GM12865 (cell line): ENCODE results near the gene TBC1D3B.
"Not testable (repeated sequence)": the region's sequence is repeated elsewhere in the genome, so short reads cannot be mapped to it uniquely, and the experiment has no call there.

Experiments used
- DNase-seq: peaks from one replicate; pipeline ENCODE4 v3.0.0; 2010; ENCODE audit warnings: low read depth
- H3K4me3 ChIP-seq: 2 replicates; pipeline ENCODE4 v1.5.1; 2011; ENCODE audit warnings: mild to moderate bottlenecking, low read depth, low read length, control low read depth
- TF ChIP-seq, protein P1 (sequence below): IDR thresholded peaks from 2 replicates; pipeline ENCODE4 v1.5.1; 2011; ENCODE audit warnings: low read length, control low read depth, low read depth, inconsistent platforms; ENCODE audit not compliant: insufficient read depth; ENCODE audit errors: missing control alignments

The TBC1D3B gene

DNA sequence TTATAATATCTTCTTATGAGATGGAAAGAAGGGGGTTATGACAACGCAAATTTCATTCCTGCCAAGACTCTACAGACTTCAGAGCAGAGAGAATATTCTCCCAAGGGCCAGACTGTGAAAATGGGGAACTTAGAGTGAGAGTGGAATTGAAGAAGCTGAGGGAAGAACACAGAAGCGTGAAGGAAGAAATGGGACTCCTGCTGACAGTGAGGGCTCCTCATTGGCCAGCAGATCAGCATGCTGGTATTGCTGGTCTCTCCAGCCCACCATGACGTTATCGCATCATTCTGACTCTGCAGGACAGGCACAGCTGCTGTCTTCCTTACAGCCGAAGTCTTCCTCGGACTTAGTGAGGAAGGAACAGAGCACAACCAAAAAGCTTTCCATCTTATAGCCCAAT is 48.5 kb downstream of the TBC1D3B start:
- DNase-seq = no peak
- no peak overlapping the region for H3K4me3 ChIP-seq
- TF ChIP-seq, protein P1, sequence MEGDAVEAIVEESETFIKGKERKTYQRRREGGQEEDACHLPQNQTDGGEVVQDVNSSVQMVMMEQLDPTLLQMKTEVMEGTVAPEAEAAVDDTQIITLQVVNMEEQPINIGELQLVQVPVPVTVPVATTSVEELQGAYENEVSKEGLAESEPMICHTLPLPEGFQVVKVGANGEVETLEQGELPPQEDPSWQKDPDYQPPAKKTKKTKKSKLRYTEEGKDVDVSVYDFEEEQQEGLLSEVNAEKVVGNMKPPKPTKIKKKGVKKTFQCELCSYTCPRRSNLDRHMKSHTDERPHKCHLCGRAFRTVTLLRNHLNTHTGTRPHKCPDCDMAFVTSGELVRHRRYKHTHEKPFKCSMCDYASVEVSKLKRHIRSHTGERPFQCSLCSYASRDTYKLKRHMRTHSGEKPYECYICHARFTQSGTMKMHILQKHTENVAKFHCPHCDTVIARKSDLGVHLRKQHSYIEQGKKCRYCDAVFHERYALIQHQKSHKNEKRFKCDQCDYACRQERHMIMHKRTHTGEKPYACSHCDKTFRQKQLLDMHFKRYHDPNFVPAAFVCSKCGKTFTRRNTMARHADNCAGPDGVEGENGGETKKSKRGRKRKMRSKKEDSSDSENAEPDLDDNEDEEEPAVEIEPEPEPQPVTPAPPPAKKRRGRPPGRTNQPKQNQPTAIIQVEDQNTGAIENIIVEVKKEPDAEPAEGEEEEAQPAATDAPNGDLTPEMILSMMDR = no peak

DNA sequence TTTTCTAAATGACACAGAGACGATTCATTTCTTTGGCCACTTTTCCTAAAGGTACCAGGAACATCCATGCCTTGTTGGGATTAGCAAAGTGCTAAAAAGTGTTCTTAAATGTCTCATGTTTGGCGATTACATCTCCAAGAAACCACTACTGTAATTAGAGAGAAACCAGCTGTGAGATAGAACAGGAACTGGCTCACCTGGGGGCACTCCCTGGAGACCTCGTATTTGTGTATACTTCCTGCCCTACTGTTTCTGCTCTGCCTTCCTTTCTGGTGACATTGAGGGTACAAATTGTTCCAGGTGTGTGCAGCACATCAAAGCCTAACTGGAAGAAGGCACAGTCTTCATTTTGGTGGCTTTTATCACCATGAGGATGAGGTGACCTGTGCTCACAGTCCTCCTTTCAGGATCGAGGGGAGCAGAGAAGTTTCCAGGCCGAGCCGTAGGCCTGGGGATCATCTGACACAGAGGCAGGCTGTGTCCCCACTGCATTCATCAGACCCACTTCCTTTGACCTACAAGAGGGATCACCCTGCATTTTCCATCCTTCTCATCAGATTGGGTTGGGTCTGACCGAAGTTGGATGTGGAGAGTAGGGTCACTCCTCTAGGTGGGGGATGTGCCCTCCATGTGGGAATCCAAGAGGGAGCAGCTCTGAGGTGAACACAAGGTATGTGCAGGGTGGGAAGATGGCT is 49.1 kb downstream of the TBC1D3B start:
- peak; percentile 76 for DNase-seq
- TF ChIP-seq, protein P1 = no peak
- H3K4me3 ChIP-seq = no peak overlapping the region

DNA sequence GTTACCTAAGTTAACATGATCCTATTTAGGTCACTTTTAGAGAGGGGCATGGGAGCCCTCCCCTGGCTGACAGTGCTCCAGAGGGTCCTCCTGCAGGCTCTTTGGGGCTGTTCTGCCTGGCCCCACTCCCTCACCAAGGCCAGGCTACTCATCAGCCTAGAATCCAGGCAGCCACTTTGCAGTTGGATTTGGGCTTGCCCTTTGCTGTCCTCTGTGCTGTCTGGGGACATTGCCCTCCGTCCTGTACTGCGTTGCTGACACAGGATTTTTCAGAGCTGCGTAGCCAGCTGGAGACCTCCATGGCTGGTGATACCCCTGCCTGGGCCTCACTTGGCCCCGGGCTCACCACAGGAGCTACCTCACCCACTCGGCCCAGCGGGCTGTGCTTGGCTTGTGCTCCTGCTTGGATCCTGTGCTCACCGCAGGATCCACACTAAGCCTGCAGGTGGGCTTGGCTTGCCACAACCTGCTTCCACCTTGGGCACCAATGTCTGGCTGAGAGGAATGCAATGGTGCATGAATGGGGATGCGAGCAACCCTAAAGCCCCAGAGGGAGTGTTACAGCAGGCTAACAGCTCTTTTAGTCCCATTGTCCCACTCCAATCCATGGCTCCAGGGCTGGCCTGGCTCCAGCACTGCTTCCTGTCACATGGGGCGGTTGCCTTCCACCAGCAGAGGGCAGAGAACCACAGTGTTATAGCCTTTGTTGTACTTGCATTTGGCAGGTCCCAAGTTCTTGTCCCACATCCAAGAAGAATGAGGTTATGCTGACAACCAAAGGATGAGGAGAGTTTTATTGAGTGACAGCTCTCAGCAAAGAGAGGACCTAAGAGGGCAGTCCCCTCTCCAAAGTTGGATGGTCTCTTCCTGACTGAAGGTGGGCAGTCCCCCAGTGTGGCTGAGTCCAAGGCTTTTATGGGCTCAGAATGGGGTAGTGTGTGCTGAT is 51.3 kb downstream of the TBC1D3B start:
- no peak overlapping the region for H3K4me3 ChIP-seq
- TF ChIP-seq, protein P1 = no peak
- DNase-seq = no peak

DNA sequence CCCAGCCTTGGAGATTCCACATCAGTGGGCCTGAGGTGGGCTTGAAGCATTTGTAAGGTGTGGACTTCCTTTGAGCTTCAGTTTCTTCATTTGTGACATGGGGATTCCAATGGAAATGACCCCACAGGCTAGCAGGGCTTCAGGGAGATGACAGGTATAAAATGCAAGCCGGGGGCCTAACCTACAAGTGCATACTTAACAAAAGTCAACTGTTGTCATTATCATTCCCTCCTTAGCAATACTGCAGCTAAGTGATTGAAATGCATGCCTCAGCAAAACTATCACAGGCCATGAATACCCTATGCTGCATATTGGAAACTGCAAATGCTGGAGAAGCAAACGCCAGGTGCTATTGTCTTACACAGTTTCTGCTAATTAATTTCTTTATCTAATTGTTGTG is 53.0 kb downstream of the TBC1D3B start:
- no peak overlapping the region for H3K4me3 ChIP-seq
- no peak for DNase-seq
- TF ChIP-seq, protein P1 = no peak

DNA sequence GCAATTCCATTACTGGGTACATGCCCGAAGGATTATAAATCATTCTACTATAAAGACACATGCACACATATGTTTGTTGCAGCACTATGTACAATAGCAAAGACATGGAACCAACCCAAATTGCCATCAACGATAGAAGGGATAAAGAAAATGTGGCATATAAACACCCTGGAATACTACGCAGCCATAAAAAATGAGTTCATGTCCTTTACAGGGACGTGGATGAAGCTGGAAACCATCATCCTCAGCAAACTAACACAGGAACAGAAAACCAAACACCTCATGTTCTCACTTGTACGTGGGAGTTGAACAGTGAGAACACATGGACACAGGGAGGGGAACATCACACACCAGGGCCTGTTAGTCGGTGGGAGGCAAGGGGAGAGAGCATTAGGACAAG is 55.3 kb downstream of the TBC1D3B start:
- not testable (repeated sequence) for H3K4me3 ChIP-seq, DNase-seq

DNA sequence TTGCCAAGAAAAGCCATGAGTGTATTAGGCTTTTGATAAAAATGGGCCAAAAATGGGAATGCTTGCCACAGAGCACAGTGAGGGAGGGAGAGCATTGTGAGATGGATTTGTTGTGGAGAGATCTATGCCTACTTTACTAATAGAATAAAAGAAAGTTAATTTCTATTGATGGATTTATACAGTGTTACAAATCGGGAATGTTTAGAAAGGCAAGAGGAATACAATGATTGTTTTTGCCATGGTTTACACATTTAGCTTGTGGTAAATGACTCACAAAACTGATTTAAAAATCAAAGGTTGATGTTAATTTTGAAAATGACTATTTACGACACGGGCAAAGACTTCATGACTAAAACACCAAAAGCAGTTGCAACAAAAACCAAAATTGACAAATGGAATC is 56.2 kb downstream of the TBC1D3B start:
- TF ChIP-seq, protein P1 = no peak
- H3K4me3 ChIP-seq = no peak overlapping the region
- DNase-seq = no peak
